Measurements from ENCODE around the gene MEIKIN.

DNA sequence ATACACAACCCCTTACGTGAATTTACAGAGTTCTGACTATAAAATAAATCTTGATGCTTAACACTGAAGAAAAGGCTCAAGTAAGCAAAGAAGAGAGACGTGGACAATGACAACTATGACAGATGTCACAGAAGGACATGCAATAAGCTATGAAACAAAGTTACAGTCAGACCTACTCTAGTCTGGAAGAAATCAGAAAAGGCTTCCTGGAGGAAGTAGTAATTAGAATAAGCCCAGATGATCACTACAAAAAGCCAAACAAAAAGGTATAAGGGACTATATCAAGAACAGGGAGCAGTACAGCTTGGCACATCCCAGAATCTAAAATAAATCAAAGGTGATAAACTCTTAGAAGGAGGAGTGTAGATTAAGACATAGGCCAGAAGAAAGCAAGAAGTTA is 154.9 kb downstream of the MEIKIN start:
- TF ChIP-seq, protein P1, sequence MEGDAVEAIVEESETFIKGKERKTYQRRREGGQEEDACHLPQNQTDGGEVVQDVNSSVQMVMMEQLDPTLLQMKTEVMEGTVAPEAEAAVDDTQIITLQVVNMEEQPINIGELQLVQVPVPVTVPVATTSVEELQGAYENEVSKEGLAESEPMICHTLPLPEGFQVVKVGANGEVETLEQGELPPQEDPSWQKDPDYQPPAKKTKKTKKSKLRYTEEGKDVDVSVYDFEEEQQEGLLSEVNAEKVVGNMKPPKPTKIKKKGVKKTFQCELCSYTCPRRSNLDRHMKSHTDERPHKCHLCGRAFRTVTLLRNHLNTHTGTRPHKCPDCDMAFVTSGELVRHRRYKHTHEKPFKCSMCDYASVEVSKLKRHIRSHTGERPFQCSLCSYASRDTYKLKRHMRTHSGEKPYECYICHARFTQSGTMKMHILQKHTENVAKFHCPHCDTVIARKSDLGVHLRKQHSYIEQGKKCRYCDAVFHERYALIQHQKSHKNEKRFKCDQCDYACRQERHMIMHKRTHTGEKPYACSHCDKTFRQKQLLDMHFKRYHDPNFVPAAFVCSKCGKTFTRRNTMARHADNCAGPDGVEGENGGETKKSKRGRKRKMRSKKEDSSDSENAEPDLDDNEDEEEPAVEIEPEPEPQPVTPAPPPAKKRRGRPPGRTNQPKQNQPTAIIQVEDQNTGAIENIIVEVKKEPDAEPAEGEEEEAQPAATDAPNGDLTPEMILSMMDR (IDR thresholded peaks at IDR 0.05; ENCODE audit: control extremely low read depth in 1 of 3, insufficient read depth in 1 of 3, low read depth in 1 of 3, low read length in 3 of 3): no peak
- TF ChIP-seq CREB1 (IDR thresholded peaks at IDR 0.05) (no peak), SIN3A (conservative IDR thresholded peaks at IDR 0.05 in 1 of 2, IDR thresholded peaks at IDR 0.05 in 1 of 2; ENCODE audit: low read depth in 1 of 2, low read length in 2 of 2) (no peak)
